ENCODE results near the gene HTRA1. TPM values are rescaled to one million over a fixed set of nuclear protein-coding genes. Genes with fewer than 3 reads are reported as not detected.

Gene HTRA1
- total RNA-seq, 4 donors from 2014 or later: 55.2 to 99.5 (median 80.6) TPM

GRCh38 chr10:122490786-122491680 is 29.7 kb downstream of the HTRA1 start:
- Histone ChIP-seq H3K4me1 (peaks cover 67% of the 10 kb centered on the region), H3K9me3 (no peaks in the 10 kb centered on the region), H3K36me3 (peaks cover 5% of the 10 kb centered on the region), H3K27me3 (no peaks in the 10 kb centered on the region), H3K27ac (peak overlapping the region; percentile 27), H3K4me3 (no peak overlapping the region)
- TF ChIP-seq POLR2AphosphoS5 (IDR thresholded peaks at IDR 0.05) (peak in 1 of 3 donors; percentile 65), CTCF (IDR thresholded peaks at IDR 0.05) (no peak), POLR2A (IDR thresholded peaks at IDR 0.05) (no peak)
- WGBS: 61% methylated on average over 12 of the region's 26 CpGs
- no peak for DNase-seq (ENCODE audit: low spot score in 2 of 2)

- H3K27ac ChIP-seq: peak overlapping the region; percentile 1
Observed at GRCh38 chr10:122492006-122492405, 30.7 kb downstream of the HTRA1 start.

GRCh38 chr10:122492999-122493481 is 31.7 kb downstream of the HTRA1 start:
- TF ChIP-seq EP300 (IDR thresholded peaks at IDR 0.05): no peak
- TF ChIP-seq POLR2AphosphoS5 (IDR thresholded peaks at IDR 0.05): no peak
- TF ChIP-seq CTCF (IDR thresholded peaks at IDR 0.05): no peak
- no peak for TF ChIP-seq POLR2A (IDR thresholded peaks at IDR 0.05)
- 55% methylated on average over 9 of the region's 9 CpGs for WGBS
- Histone ChIP-seq H3K4me1 (peaks cover 56% of the 10 kb centered on the region), H3K27me3 (no peaks in the 10 kb centered on the region), H3K4me3 (no peak overlapping the region), H3K36me3 (peaks cover 5% of the 10 kb centered on the region), H3K27ac (peak overlapping the region; percentile 55), H3K9me3 (no peaks in the 10 kb centered on the region)
- DNase-seq (ENCODE audit: low spot score in 2 of 2): no peak

More at GRCh38 chr10:122492006-122492405, 30.7 kb downstream of the HTRA1 start:
- DNase-seq (ENCODE audit: low spot score in 2 of 2): no peak
- Histone ChIP-seq H3K4me1 (peaks cover 60% of the 10 kb centered on the region), H3K4me3 (no peak overlapping the region), H3K36me3 (peaks cover 5% of the 10 kb centered on the region), H3K9me3 (no peaks in the 10 kb centered on the region), H3K27me3 (no peaks in the 10 kb centered on the region)
- TF ChIP-seq POLR2AphosphoS5 (IDR thresholded peaks at IDR 0.05) (no peak), EP300 (IDR thresholded peaks at IDR 0.05) (no peak), CTCF (IDR thresholded peaks at IDR 0.05) (no peak), POLR2A (IDR thresholded peaks at IDR 0.05) (no peak)
- WGBS: 52% methylated on average over 9 of the region's 9 CpGs

- Histone ChIP-seq H3K4me1 (peaks cover 61% of the 10 kb centered on the region), H3K36me3 (peaks cover 5% of the 10 kb centered on the region), H3K4me3 (no peak overlapping the region), H3K27me3 (no peaks in the 10 kb centered on the region), H3K27ac (peak overlapping the region; percentile 78), H3K9me3 (no peaks in the 10 kb centered on the region)
- no peak for DNase-seq (ENCODE audit: low spot score in 2 of 2)
- 79% methylated on average over 4 of the region's 4 CpGs for WGBS
- TF ChIP-seq POLR2AphosphoS5 (IDR thresholded peaks at IDR 0.05) (no peak), CTCF (IDR thresholded peaks at IDR 0.05) (no peak), POLR2A (IDR thresholded peaks at IDR 0.05) (no peak), EP300 (IDR thresholded peaks at IDR 0.05) (no peak)
Observed at GRCh38 chr10:122493761-122494160, 32.4 kb downstream of the HTRA1 start.

- H3K4me1 ChIP-seq: peaks cover 66% of the 10 kb centered on the region
- peak overlapping the region; percentile 78 for H3K27ac ChIP-seq
- WGBS: 64% methylated on average over 16 of the region's 20 CpGs
Observed at GRCh38 chr10:122494173-122494820, 32.9 kb downstream of the HTRA1 start.

More at GRCh38 chr10:122494173-122494820, 32.9 kb downstream of the HTRA1 start:
- no peak for DNase-seq (ENCODE audit: low spot score in 2 of 2)
- Histone ChIP-seq H3K36me3 (peaks cover 2% of the 10 kb centered on the region), H3K9me3 (no peaks in the 10 kb centered on the region), H3K27me3 (no peaks in the 10 kb centered on the region), H3K4me3 (no peak overlapping the region)
- TF ChIP-seq CTCF (IDR thresholded peaks at IDR 0.05) (no peak), POLR2A (IDR thresholded peaks at IDR 0.05) (no peak), POLR2AphosphoS5 (IDR thresholded peaks at IDR 0.05) (no peak), EP300 (IDR thresholded peaks at IDR 0.05) (no peak)
